HEK293 (cell line): ENCODE results near the gene M1AP.

Source experiments
- CTCF ChIA-PET: fragments of 350-600 bp; formaldehyde crosslinking; extraction: SDS; loops from one replicate; lab custom pipeline; 2021; ENCODE audit warnings: antibody characterized with exemption; lab: Yijun Ruan, JAX
- POLR2A ChIA-PET: fragments of 300-600 bp; formaldehyde crosslinking; extraction: SDS; loops from one replicate; lab custom pipeline; 2020; ENCODE audit warnings: antibody characterized with exemption, inconsistent platforms; lab: Yijun Ruan, JAX
- H3K27ac ChIP-seq: fragments of 200-500 bp; sonication (Bioruptor generic); 2 replicates; pipeline ENCODE4 v1.5.1; 2014; ENCODE audit warnings: low read depth, low read length, control low read depth, inconsistent platforms; ENCODE audit errors: extremely low read depth
- H3K36me3 ChIP-seq, 2 experiments: fragments of 200-500 bp in 1 of 2; sonication (Bioruptor generic) in 1 of 2; 1 replicate in 1 of 2; 2 replicates in 1 of 2; pipeline ENCODE4 v1.5.1; 2014 to 2017; ENCODE audit warnings: inconsistent platforms in 2 of 2, low read length in 2 of 2; ENCODE audit not compliant: control insufficient read depth in 2 of 2, insufficient read depth in 1 of 2
- H3K4me1 ChIP-seq: fragments of 200-500 bp; sonication (Bioruptor generic); 2 replicates; pipeline ENCODE4 v1.5.1; 2014; ENCODE audit warnings: mild to moderate bottlenecking, low read length, inconsistent platforms; ENCODE audit not compliant: control insufficient read depth, insufficient read depth
- H3K4me3 ChIP-seq: 2 replicates; pipeline ENCODE4 v1.5.1; 2011; ENCODE audit warnings: low read depth, mild to moderate bottlenecking, control low read depth, low read length, moderate library complexity
- H3K9me3 ChIP-seq: fragments of 200-500 bp; sonication (Bioruptor generic); 2 replicates; pipeline ENCODE4 v1.5.1; 2014; ENCODE audit warnings: low read depth, low read length, inconsistent platforms; ENCODE audit not compliant: control insufficient read depth, insufficient read depth
- BCL11A ChIP-seq: fragments of 450-650 bp; formaldehyde crosslinking; IDR thresholded peaks from 2 replicates; pipeline ENCODE4 v1.5.1; 2016; ENCODE audit warnings: low read depth, missing biosample characterization, missing genetic modification characterization
- EGR2 ChIP-seq: fragments of 450-650 bp; formaldehyde crosslinking; IDR thresholded peaks from 2 replicates; pipeline ENCODE4 v1.5.1; 2016; ENCODE audit warnings: low read depth, missing biosample characterization, missing genetic modification characterization
- KLF16 ChIP-seq: fragments of 450-650 bp; formaldehyde crosslinking; IDR thresholded peaks from 2 replicates; pipeline ENCODE4 v1.5.1; 2017; ENCODE audit warnings: missing biosample characterization, missing genetic modification characterization
- SETDB1 ChIP-seq: IDR thresholded peaks from one replicate; pipeline ENCODE4 v1.6.1; 2017; ENCODE audit warnings: mild to moderate bottlenecking, low read length, moderate library complexity, mixed read lengths; ENCODE audit not compliant: insufficient read length
- ZEB2 ChIP-seq: fragments of 450-650 bp; formaldehyde crosslinking; IDR thresholded peaks from 2 replicates; pipeline ENCODE4 v1.5.1; 2016; ENCODE audit warnings: missing biosample characterization, missing genetic modification characterization
- ZFHX2 ChIP-seq: fragments of 450-650 bp; formaldehyde crosslinking; conservative IDR thresholded peaks from 2 replicates; pipeline ENCODE4 v1.5.1; 2016; ENCODE audit warnings: missing biosample characterization, missing genetic modification characterization
- ZFP3 ChIP-seq: fragments of 450-650 bp; formaldehyde crosslinking; IDR thresholded peaks from 2 replicates; pipeline ENCODE4 v1.5.1; 2016; ENCODE audit warnings: low read depth, missing biosample characterization, missing genetic modification characterization
- ZNF114 ChIP-seq: fragments of 450-650 bp; formaldehyde crosslinking; IDR thresholded peaks from 2 replicates; pipeline ENCODE4 v1.5.0; 2017; ENCODE audit warnings: missing biosample characterization, missing genetic modification characterization
- ZNF157 ChIP-seq: fragments of 450-650 bp; formaldehyde crosslinking; IDR thresholded peaks from 2 replicates; pipeline ENCODE4 v1.5.1; 2016; ENCODE audit warnings: missing biosample characterization, missing genetic modification characterization
- ZNF175 ChIP-seq: fragments of 450-650 bp; formaldehyde crosslinking; IDR thresholded peaks from 2 replicates; pipeline ENCODE4 v1.5.1; 2016; ENCODE audit warnings: missing biosample characterization, missing genetic modification characterization
- ZNF184 ChIP-seq: fragments of 450-650 bp; IDR thresholded peaks from 2 replicates; pipeline ENCODE4 v1.5.1; 2018; ENCODE audit warnings: missing biosample characterization, mild to moderate bottlenecking, missing genetic modification characterization
- ZNF335 ChIP-seq: fragments of 450-650 bp; formaldehyde crosslinking; conservative IDR thresholded peaks from 2 replicates; pipeline ENCODE4 v1.5.1; 2016; ENCODE audit warnings: missing biosample characterization, missing genetic modification characterization
- ZNF350 ChIP-seq: fragments of 450-650 bp; formaldehyde crosslinking; IDR thresholded peaks from 2 replicates; pipeline ENCODE4 v1.5.0; 2017; ENCODE audit warnings: missing biosample characterization, mild to moderate bottlenecking, missing genetic modification characterization
- ZNF354C ChIP-seq: fragments of 450-650 bp; formaldehyde crosslinking; IDR thresholded peaks from 2 replicates; pipeline ENCODE4 v1.5.1; 2016; ENCODE audit warnings: missing biosample characterization, missing genetic modification characterization, low read depth, borderline replicate concordance
- ZNF433 ChIP-seq: fragments of 450-650 bp; formaldehyde crosslinking; IDR thresholded peaks from 2 replicates; pipeline ENCODE4 v1.5.1; 2016; ENCODE audit warnings: missing biosample characterization, missing genetic modification characterization, low read depth
- ZNF585B ChIP-seq: fragments of 450-650 bp; formaldehyde crosslinking; IDR thresholded peaks from 2 replicates; pipeline ENCODE4 v1.5.1; 2016; ENCODE audit warnings: missing biosample characterization, missing genetic modification characterization
- ZNF610 ChIP-seq: fragments of 450-650 bp; formaldehyde crosslinking; IDR thresholded peaks from 2 replicates; pipeline ENCODE4 v1.5.1; 2016; ENCODE audit warnings: missing biosample characterization, missing genetic modification characterization, borderline replicate concordance
- ZNF626 ChIP-seq: fragments of 450-650 bp; sonication (Bioruptor Pico); formaldehyde crosslinking; IDR thresholded peaks from 2 replicates; pipeline ENCODE4 v1.5.1; 2018; ENCODE audit warnings: missing biosample characterization, missing genetic modification characterization, inconsistent platforms
- TF ChIP-seq, protein P1 (sequence below): fragments of 450-650 bp; formaldehyde crosslinking; IDR thresholded peaks from 2 replicates; pipeline ENCODE4 v1.5.1; 2017; ENCODE audit warnings: missing biosample characterization, missing genetic modification characterization
- TF ChIP-seq, protein P2 (sequence below): fragments of 450-650 bp; formaldehyde crosslinking; IDR thresholded peaks from 2 replicates; pipeline ENCODE4 v1.5.1; 2017; ENCODE audit warnings: missing biosample characterization, missing genetic modification characterization
- TF ChIP-seq, protein P3 (sequence below): fragments of 450-650 bp; formaldehyde crosslinking; conservative IDR thresholded peaks from 2 replicates; pipeline ENCODE4 v1.5.1; 2016; ENCODE audit warnings: low read depth, missing biosample characterization, missing genetic modification characterization
- TF ChIP-seq, protein P4 (sequence below): IDR thresholded peaks from 2 replicates; pipeline ENCODE4 v1.6.1; 2011; ENCODE audit warnings: mild to moderate bottlenecking, low read depth, low read length, borderline replicate concordance

The M1AP gene

DNA sequence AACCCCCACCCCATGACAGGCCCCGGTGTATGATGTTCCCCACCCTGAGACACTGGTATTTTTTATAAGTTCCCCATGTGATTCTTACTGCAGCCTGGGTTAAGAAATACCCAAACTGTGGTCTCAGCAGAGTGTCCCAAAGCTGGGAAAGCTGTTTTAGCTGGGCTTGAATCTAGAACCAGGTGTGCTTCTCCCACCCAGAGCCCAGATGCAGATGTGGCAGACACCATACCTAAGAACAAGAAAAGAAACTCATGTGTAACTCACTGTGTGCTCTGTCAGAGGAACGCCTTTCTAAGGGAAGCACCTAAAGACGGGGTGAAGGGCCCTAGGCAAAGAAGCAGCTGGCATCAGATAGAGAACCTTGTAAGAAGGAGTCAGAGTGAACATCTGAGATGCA is 69.7 kb downstream of the M1AP start (continued):
- TF ChIP-seq, protein P1, sequence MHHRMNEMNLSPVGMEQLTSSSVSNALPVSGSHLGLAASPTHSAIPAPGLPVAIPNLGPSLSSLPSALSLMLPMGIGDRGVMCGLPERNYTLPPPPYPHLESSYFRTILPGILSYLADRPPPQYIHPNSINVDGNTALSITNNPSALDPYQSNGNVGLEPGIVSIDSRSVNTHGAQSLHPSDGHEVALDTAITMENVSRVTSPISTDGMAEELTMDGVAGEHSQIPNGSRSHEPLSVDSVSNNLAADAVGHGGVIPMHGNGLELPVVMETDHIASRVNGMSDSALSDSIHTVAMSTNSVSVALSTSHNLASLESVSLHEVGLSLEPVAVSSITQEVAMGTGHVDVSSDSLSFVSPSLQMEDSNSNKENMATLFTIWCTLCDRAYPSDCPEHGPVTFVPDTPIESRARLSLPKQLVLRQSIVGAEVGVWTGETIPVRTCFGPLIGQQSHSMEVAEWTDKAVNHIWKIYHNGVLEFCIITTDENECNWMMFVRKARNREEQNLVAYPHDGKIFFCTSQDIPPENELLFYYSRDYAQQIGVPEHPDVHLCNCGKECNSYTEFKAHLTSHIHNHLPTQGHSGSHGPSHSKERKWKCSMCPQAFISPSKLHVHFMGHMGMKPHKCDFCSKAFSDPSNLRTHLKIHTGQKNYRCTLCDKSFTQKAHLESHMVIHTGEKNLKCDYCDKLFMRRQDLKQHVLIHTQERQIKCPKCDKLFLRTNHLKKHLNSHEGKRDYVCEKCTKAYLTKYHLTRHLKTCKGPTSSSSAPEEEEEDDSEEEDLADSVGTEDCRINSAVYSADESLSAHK (tag by site-specific recombination) = no peak
- TF ChIP-seq, all 188 proteins: peak for 0

DNA sequence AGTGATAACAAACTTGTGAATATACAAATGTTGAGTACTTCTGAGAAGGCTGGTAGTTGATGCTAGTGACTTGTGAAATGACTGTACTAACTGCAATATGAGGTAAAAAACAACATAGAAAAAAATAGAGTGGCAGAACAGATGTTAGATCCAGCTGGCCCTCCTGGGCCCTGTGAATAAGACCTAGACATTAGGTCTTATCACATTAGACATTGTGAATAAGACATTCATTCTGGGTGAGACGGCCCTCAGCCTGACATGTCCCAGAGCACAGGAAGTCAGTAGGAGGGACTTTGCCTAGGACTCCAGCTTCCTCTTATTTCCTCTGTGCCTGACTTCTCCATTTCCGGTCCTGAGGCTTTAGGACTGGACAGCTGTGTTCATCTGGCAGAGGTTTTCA is 70.7 kb downstream of the M1AP start:
- TF ChIP-seq ZNF350 (no peak), ZNF433 (tag by site-specific recombination) (no peak), ZNF626 (tag by site-specific recombination) (no peak), KLF16 (tag by site-specific recombination) (no peak), ZFP3 (tag by site-specific recombination) (no peak), ZFHX2 (tag by site-specific recombination) (no peak), ZNF175 (tag by site-specific recombination) (no peak), ZNF335 (no peak), BCL11A (tag by site-specific recombination) (no peak), ZNF610 (tag by site-specific recombination) (no peak), ZNF157 (tag by site-specific recombination) (no peak), ZEB2 (no peak), ZNF184 (no peak), EGR2 (tag by site-specific recombination) (no peak)
- TF ChIP-seq, protein P2, sequence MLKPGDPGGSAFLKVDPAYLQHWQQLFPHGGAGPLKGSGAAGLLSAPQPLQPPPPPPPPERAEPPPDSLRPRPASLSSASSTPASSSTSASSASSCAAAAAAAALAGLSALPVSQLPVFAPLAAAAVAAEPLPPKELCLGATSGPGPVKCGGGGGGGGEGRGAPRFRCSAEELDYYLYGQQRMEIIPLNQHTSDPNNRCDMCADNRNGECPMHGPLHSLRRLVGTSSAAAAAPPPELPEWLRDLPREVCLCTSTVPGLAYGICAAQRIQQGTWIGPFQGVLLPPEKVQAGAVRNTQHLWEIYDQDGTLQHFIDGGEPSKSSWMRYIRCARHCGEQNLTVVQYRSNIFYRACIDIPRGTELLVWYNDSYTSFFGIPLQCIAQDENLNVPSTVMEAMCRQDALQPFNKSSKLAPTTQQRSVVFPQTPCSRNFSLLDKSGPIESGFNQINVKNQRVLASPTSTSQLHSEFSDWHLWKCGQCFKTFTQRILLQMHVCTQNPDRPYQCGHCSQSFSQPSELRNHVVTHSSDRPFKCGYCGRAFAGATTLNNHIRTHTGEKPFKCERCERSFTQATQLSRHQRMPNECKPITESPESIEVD (tag by site-specific recombination) = no peak
- TF ChIP-seq, protein P3, sequence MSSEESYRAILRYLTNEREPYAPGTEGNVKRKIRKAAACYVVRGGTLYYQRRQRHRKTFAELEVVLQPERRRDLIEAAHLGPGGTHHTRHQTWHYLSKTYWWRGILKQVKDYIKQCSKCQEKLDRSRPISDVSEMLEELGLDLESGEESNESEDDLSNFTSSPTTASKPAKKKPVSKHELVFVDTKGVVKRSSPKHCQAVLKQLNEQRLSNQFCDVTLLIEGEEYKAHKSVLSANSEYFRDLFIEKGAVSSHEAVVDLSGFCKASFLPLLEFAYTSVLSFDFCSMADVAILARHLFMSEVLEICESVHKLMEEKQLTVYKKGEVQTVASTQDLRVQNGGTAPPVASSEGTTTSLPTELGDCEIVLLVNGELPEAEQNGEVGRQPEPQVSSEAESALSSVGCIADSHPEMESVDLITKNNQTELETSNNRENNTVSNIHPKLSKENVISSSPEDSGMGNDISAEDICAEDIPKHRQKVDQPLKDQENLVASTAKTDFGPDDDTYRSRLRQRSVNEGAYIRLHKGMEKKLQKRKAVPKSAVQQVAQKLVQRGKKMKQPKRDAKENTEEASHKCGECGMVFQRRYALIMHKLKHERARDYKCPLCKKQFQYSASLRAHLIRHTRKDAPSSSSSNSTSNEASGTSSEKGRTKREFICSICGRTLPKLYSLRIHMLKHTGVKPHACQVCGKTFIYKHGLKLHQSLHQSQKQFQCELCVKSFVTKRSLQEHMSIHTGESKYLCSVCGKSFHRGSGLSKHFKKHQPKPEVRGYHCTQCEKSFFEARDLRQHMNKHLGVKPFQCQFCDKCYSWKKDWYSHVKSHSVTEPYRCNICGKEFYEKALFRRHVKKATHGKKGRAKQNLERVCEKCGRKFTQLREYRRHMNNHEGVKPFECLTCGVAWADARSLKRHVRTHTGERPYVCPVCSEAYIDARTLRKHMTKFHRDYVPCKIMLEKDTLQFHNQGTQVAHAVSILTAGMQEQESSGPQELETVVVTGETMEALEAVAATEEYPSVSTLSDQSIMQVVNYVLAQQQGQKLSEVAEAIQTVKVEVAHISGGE (tag by site-specific recombination) = no peak
- Histone ChIP-seq H3K9me3 (no peaks in the 10 kb centered on the region), H3K36me3 (no peaks in the 10 kb centered on the region), H3K4me1 (no peaks in the 10 kb centered on the region), H3K27ac (no peak overlapping the region), H3K4me3 (no peak overlapping the region)
- CTCF ChIA-PET = interaction anchor here (1.0 to 4.8 kb wide), 2 partner anchors 10 to 96 kb away, joined by 4 to 51 read pairs; no protein-coding TSS in a partner anchor
- POLR2A ChIA-PET = interaction anchor here (1.8 kb wide), 1 partner anchor 11 kb away, joined by 4 read pairs; no protein-coding TSS in a partner anchor

DNA sequence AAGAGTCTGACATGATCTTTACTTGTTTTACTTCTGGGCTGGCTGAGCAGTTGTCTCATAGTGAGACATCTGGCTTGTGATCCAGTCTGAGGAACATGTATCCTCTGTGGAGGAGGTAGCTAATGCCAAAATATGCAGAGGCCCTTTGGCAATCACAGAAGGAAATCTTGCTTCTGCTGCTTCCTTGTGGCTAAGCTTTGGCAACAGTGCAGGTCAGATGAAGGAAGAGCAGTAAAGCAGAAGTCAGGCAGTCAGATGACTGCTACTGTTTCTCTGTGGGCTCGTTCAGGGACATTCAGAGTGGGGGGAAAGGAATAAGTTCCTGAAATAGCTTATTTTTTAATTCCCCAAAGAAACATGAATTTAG is 71.3 kb downstream of the M1AP start:
- H3K4me1 ChIP-seq = no peaks in the 10 kb centered on the region
- no peaks in the 10 kb centered on the region for H3K36me3 ChIP-seq
- no peak overlapping the region for H3K4me3 ChIP-seq
- ChIA-PET POLR2A (interaction anchor here (1.8 kb wide), 1 partner anchor 10 kb away, joined by 4 read pairs; no protein-coding TSS in a partner anchor), CTCF (interaction anchor here (1.0 to 4.8 kb wide), 2 partner anchors 10 to 96 kb away, joined by 4 to 51 read pairs; no protein-coding TSS in a partner anchor)
- H3K27ac ChIP-seq = no peak overlapping the region
- no peak for TF ChIP-seq ZNF585B
- no peak for TF ChIP-seq ZNF114 (tag by site-specific recombination)
- TF ChIP-seq SETDB1 = no peak
- TF ChIP-seq ZNF354C = no peak
- no peak for TF ChIP-seq ZFP3 (tag by site-specific recombination)
- TF ChIP-seq, protein P4, sequence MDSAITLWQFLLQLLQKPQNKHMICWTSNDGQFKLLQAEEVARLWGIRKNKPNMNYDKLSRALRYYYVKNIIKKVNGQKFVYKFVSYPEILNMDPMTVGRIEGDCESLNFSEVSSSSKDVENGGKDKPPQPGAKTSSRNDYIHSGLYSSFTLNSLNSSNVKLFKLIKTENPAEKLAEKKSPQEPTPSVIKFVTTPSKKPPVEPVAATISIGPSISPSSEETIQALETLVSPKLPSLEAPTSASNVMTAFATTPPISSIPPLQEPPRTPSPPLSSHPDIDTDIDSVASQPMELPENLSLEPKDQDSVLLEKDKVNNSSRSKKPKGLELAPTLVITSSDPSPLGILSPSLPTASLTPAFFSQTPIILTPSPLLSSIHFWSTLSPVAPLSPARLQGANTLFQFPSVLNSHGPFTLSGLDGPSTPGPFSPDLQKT = no peak
- no peaks in the 10 kb centered on the region for H3K9me3 ChIP-seq
